ENCODE results near the gene MYOZ3. TPM values are rescaled to one million over a fixed set of nuclear protein-coding genes. Genes with fewer than 3 reads are reported as not detected.

MYOZ3 gene
- total RNA-seq, 1 experiment from 2014 or later, result 1.7 TPM

DNA sequence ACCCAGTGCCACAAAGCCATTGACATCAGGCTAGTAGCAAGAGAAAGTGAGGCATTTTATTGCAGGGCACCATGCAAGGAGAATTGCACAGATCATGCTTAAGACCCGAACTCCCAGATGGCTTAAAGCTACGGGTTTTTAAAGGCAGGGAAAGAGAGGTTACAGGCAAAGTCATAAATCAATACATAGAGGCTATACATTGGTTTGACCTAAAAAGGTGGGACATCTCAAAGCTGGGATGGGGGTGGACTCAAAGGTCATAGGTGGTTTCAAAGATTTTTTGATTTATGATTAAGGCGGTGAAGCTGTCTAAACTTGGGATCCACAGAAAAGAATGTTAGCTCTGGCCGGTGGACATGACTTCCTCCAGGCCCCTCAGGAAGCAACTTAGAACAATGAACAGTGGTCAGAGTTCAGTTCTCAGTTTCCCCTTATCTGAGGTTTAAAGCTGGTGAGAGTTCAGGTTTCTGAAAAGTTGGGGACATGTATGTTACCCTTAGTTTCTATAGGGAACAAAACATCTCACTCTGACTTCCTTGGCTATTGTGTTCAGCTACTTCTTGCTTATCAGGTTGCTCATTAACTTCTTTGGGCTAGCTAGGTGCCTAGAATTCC, 45.8 kb downstream of the MYOZ3 start:
- DNase-seq (ENCODE audit: low read depth, low spot score), result no peak
- no peak for ATAC-seq
- no peaks in the 10 kb centered on the region for H3K27me3 ChIP-seq (ENCODE audit: control insufficient read depth, insufficient read depth, low read length)
- ChIA-PET POLR2A (no interaction called here), CTCF (interaction anchor here (0.6 kb wide), 1 partner anchor 50 kb away, joined by 7 read pairs; no protein-coding TSS in a partner anchor)
- TF ChIP-seq SIN3A (IDR thresholded peaks at IDR 0.05; ENCODE audit: borderline replicate concordance, insufficient read depth, low read depth, low read length), result no peak
- no peak for TF ChIP-seq TCF7L2 (IDR thresholded peaks at IDR 0.05; ENCODE audit: low read depth, low read length)
- no peak for TF ChIP-seq REST (IDR thresholded peaks at IDR 0.05; ENCODE audit: insufficient read depth in 1 of 2, low read depth in 2 of 2, low read length in 1 of 2)
- TF ChIP-seq, protein P1, sequence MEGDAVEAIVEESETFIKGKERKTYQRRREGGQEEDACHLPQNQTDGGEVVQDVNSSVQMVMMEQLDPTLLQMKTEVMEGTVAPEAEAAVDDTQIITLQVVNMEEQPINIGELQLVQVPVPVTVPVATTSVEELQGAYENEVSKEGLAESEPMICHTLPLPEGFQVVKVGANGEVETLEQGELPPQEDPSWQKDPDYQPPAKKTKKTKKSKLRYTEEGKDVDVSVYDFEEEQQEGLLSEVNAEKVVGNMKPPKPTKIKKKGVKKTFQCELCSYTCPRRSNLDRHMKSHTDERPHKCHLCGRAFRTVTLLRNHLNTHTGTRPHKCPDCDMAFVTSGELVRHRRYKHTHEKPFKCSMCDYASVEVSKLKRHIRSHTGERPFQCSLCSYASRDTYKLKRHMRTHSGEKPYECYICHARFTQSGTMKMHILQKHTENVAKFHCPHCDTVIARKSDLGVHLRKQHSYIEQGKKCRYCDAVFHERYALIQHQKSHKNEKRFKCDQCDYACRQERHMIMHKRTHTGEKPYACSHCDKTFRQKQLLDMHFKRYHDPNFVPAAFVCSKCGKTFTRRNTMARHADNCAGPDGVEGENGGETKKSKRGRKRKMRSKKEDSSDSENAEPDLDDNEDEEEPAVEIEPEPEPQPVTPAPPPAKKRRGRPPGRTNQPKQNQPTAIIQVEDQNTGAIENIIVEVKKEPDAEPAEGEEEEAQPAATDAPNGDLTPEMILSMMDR (IDR thresholded peaks at IDR 0.05), result no peak
- no peak for TF ChIP-seq POLR2AphosphoS5 (IDR thresholded peaks at IDR 0.05; ENCODE audit: low read depth, low read length)
- in situ Hi-C loops (cut with HindIII; ENCODE audit: low pct_unique_long_range_greater_than_20kb, low sequenced_read_pairs) (no loop called here), intact Hi-C loops (cut with micrococcal nuclease; ENCODE audit: unreplicated experiment) (no loop called here)
- no peaks in the 10 kb centered on the region for H3K9me3 ChIP-seq (ENCODE audit: control insufficient read depth, insufficient read depth, low read depth, low read length)
- H3K4me3 ChIP-seq (ENCODE audit: low read depth in 2 of 2, low read length in 2 of 2), result no peak overlapping the region
- no TSS peak for BruUV-seq (replicated peaks)
- H3K4me1 ChIP-seq (ENCODE audit: control insufficient read depth, insufficient read depth, low read length), result peaks cover under 1% of the 10 kb centered on the region; the same call in 1 of the 2 replicates
- no peak overlapping the region for H3K27ac ChIP-seq (ENCODE audit: low read length)
- peaks cover 6% of the 10 kb centered on the region for H3K36me3 ChIP-seq (ENCODE audit: control insufficient read depth, insufficient read depth, low read length)

- no peaks in the 10 kb centered on the region for H3K9me3 ChIP-seq (ENCODE audit: control insufficient read depth, insufficient read depth, low read depth, low read length)
- in situ Hi-C loops (cut with HindIII; ENCODE audit: low pct_unique_long_range_greater_than_20kb, low sequenced_read_pairs), result no loop called here
- ATAC-seq, result no peak
These were observed 49.1 kb downstream of the MYOZ3 start for GRCh38 chr5:150710165-150710564.

More at GRCh38 chr5:150710165-150710564, 49.1 kb downstream of the MYOZ3 start:
- ChIA-PET POLR2A (no interaction called here), CTCF (no interaction called here)
- TF ChIP-seq SIN3A (IDR thresholded peaks at IDR 0.05; ENCODE audit: borderline replicate concordance, insufficient read depth, low read depth, low read length) (no peak), TCF7L2 (IDR thresholded peaks at IDR 0.05; ENCODE audit: low read depth, low read length) (no peak), REST (IDR thresholded peaks at IDR 0.05; ENCODE audit: insufficient read depth in 1 of 2, low read depth in 2 of 2, low read length in 1 of 2) (no peak), POLR2AphosphoS5 (IDR thresholded peaks at IDR 0.05; ENCODE audit: low read depth, low read length) (no peak)
- TF ChIP-seq, protein P1 (IDR thresholded peaks at IDR 0.05), result no peak; the same call in 1 of the 2 replicates
- BruUV-seq (replicated peaks), result no TSS peak
- H3K4me1 ChIP-seq (ENCODE audit: control insufficient read depth, insufficient read depth, low read length), result no peaks in the 10 kb centered on the region
- intact Hi-C loops (cut with micrococcal nuclease; ENCODE audit: unreplicated experiment), result no loop called here
- H3K4me3 ChIP-seq (ENCODE audit: low read depth in 2 of 2, low read length in 2 of 2), result no peak overlapping the region
- H3K27me3 ChIP-seq (ENCODE audit: control insufficient read depth, insufficient read depth, low read length), result no peaks in the 10 kb centered on the region
- no peak overlapping the region for H3K27ac ChIP-seq (ENCODE audit: low read length)
- H3K36me3 ChIP-seq (ENCODE audit: control insufficient read depth, insufficient read depth, low read length), result peaks cover 17% of the 10 kb centered on the region
- DNase-seq (ENCODE audit: low read depth, low spot score), result no peak
